Measurements from ENCODE around the gene TP53I3.

DNA sequence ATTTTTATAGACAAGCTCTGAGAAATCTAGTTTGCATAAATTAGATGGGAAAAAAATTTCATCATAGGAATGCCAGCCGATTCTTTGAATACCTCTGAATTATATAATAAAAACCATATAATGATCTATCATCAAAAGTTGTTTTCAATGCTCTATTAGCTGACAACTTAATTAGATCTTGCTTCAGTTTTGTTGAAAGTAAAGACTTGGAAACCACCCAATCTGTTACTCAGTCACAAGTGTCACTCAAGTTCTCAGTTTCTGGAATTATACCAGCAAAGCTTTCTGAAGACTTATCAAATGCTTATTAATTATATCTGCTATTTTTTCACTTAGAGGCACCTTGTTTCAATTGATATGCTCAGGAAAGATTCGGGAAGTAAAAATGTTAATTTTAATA, 17.4 kb upstream of the TP53I3 start:
- TF ChIP-seq, protein P1, sequence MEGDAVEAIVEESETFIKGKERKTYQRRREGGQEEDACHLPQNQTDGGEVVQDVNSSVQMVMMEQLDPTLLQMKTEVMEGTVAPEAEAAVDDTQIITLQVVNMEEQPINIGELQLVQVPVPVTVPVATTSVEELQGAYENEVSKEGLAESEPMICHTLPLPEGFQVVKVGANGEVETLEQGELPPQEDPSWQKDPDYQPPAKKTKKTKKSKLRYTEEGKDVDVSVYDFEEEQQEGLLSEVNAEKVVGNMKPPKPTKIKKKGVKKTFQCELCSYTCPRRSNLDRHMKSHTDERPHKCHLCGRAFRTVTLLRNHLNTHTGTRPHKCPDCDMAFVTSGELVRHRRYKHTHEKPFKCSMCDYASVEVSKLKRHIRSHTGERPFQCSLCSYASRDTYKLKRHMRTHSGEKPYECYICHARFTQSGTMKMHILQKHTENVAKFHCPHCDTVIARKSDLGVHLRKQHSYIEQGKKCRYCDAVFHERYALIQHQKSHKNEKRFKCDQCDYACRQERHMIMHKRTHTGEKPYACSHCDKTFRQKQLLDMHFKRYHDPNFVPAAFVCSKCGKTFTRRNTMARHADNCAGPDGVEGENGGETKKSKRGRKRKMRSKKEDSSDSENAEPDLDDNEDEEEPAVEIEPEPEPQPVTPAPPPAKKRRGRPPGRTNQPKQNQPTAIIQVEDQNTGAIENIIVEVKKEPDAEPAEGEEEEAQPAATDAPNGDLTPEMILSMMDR (IDR thresholded peaks at IDR 0.05): no peak
- no peak for TF ChIP-seq ZFX (IDR thresholded peaks at IDR 0.05; ENCODE audit: borderline replicate concordance)
